ENCODE measurements around the gene CDK16.

The CDK16 gene

GRCh38 chrX:47218280-47218919 is at the start of gene CDK16:
Gene CDK16 (plus strand): TSS chrX:47218681. CDS start chrX:47223558, 4,877 bp downstream.
- DNase-seq = peak; percentile 81

DNA sequence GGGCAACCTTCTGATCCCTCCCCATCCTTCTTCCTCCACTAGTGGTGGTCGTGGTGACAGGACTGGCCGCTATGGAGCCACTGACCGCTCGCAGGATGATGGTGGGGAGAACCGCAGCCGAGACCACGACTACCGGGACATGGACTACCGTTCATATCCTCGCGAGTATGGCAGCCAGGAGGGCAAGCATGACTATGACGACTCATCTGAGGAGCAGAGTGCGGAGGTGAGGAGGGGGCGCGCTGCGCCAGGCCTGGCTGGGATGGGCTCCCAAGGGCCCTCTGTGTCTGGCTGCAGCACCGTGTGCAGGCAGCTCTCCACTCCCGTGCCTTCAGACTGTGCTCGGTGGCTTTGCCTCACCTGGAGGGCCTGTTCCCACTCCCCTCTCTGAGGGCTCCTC is 49.2 kb upstream of the CDK16 start:
- DNase-seq = no peak

GRCh38 chrX:47169726-47170515 is 48.6 kb upstream of the CDK16 start:
- DNase-seq = no peak

DNA sequence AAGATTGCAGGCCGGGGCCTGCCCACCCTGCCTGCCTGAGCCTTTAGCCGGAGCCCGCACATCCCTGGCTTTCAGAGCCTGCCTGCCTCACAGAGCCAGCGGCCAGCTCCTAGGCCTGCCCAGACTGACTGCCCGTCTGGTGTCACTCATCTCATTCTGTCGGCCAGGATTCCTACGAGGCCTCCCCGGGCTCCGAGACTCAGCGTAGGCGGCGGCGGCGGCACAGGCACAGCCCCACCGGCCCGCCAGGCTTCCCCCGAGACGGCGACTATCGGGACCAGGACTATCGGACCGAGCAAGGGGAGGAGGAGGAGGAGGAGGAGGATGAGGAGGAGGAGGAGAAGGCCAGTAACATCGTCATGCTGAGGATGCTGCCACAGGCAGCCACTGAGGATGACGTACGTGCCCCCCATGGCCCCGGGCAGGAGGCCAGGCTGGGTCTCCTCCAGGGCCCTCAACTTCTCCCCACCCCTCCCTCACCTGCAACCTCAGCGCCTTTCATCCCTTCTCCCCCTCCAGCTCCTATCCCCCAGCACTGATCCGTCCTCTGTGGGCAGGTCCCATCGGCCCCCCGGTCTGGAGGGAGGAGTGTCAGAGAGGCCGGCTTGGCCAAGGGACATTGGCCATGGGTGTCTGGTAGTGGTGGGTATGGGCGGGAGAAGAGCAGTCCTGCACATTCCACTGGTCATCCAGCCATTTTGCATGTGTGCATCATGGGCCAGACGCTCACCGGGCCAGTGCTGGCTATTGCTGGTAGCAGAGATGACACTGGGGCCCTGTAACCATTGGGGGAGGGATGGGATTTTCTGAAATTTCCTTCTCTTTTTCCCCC is 47.4 kb upstream of the CDK16 start:
- no peak for DNase-seq

- DNase-seq = no peak
Measured at GRCh38 chrX:47171996-47172395, 46.5 kb upstream of the CDK16 start.

DNA sequence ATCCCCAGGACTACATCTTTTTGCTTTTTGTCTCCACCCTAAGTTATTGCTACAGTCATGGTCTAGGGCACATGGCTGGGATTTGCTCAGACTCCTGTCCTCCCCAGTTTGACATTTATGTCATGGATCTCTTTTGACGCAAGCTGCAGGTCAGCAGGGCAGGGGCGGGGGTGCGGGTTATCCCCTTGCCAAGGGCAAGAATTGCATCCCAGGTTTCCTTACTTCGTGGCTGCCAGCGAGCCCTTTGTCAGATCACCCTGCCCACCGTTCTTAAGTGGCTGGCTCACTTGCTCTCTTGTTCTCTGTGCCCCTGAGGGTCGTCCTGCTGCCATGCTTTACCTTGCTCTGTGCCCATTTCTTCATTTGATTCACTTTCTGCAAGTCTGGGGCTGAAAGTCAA is 45.9 kb upstream of the CDK16 start:
- no peak for DNase-seq

DNA sequence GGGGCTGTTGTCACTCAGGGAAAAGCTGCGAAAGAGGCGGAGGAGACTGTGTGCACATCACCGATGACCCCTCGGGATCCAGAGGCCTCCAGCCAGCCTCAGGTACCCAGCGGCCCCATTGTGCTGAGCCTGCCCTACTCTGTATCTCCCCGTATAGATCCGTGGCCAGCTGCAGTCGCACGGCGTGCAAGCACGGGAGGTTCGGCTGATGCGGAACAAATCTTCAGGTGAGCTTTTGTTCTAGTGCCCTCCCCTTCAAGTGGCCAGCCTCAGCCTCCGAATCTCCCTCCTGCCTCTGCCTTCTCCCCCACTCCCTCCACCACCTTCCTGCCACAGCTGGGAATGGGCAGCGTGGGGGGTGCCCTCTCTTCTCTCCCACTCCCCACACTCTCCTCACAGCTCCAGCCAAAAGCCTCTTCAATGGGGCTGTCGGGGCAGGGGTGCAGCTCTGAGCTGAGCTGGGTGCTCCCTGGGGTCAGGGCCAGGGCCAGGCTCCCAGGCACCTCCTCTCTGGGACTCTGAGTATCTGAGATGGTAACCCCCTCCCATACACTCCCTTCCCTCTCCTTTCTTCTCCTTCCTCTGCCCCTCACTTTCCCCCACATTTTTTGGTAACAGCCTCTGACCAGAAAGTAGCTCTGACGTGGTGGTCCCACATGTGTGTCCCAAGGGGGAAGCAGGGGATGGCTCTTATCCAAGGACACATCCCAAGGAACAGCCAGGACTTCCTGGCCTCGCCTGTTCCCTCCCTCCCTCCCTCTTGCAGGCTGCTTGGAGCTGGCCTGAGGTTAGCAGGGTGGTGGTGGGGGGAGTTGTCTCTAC is 45.3 kb upstream of the CDK16 start:
- no peak for DNase-seq

- no peak for DNase-seq
Measured at GRCh38 chrX:47174376-47174775, 44.1 kb upstream of the CDK16 start.

DNA sequence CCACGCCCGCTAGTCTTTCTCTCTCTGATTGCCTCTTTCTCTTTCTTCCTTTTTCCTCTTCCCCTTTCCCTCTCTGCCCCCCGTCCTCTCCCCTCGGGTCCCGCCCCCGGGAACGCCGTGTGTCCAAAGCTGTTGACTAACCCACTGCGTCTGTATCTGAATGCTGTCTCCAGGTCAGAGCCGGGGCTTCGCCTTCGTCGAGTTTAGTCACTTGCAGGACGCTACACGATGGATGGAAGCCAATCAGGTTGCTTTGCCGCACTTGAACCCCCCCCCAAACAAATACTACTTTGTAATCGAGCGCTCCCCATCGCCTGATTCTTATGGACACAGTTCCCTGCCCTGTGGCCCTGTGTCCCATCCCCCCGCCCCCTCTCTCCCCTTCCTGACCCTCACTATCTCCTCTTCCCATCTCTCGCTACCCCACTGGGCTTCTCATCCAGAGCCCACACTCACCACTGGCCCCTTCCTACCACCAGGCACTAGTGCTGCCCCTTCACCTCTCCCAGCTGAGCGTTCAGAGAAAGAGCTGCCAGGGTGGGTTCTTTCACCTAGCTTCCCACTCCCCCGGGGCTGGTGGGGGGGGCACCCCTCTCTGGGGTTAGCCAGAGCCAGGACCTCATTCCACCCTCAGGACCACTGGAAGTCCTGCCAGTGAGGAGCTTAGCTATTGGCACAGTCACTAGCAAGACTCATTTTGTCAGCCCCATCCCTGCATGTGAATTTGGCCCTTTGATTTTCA is 43.5 kb upstream of the CDK16 start:
- no peak for DNase-seq

- DNase-seq = no peak
Measured at GRCh38 chrX:47175588-47175980, 42.9 kb upstream of the CDK16 start.

DNA sequence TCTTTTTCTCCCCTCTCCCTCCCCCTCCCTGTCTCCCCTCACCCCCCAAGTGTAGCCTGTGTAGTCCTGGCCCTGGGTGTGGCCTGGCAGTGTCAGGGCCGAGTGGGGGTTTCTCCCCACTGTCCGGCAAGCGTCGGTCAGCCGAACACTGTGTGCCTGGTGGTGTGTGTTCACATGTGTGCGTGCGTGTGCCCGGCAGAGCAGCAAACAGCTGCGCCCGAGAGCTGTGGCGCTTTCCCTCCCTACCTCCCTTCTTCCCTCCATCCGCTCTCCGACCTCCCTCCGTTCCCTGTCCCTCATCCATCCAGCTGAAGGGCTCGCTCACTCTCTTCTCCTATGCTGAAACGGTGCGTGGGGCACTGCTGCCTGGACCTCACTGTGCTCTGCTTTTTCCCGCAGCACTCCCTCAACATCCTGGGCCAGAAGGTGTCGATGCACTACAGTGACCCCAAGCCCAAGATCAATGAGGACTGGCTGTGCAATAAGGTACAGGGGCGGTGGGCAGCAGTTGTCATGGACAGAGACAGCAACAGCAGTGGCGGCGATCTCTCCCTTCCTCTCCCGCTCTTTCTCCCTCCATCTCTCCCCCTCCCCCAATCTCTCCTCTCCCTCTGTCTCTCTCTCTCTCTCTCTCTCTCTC is 42.3 kb upstream of the CDK16 start:
- no peak for DNase-seq

GRCh38 chrX:47177079-47177478 is 41.4 kb upstream of the CDK16 start:
- no peak for DNase-seq

GRCh38 chrX:47178337-47178736 is 40.1 kb upstream of the CDK16 start:
- DNase-seq = no peak

DNA sequence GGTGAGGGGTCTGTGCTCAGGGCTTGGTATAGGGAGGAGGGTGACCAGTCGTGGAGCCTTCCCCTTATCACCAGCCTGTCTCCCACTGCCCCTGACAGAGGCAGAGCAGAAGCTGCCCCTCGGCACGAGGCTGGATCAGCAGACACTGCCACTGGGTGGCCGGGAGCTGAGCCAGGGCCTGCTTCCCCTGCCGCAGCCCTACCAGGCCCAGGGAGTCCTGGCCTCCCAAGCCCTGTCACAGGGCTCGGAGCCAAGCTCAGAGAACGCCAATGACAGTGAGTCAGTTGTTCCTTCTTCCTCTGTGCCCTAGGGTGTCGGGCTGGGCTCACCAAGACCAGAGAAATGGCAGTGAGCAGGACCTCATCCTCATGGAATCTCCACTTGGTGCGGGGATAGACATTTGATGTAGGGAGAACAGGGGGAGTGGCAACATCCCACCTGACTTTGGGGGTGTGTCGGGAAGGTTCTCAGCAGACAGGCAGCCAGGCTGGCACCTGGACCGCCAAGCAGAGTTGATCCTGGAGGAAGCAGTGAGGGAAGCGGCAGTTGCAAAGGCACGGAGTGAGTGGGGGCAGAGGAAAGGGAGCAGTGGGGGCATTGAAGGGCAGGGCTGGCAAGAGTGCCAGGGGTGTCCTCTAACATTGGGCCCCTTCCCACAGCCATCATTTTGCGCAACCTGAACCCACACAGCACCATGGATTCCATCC is 39.1 kb upstream of the CDK16 start:
- no peak for DNase-seq

GRCh38 chrX:47179928-47180255 is 38.6 kb upstream of the CDK16 start:
- DNase-seq = no peak

GRCh38 chrX:47180346-47180745 is 38.1 kb upstream of the CDK16 start:
- no peak for DNase-seq

DNA sequence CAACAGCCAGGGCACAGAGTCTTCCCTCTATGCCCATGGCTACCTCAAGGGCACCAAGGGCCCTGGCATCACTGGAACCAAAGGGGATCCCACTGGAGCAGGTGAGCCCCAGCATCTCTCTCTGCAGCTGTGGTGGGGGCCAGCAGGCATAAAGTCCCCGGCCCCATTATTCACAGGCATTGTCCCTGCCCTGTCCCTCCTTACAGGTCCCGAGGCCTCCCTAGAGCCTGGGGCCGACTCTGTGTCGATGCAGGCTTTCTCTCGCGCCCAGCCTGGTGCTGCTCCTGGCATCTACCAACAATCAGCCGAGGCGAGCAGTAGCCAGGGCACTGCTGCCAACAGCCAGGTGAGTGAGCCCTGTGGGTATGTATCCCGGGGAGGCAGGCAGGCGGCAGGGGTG is 37.2 kb upstream of the CDK16 start:
- no peak for DNase-seq

DNA sequence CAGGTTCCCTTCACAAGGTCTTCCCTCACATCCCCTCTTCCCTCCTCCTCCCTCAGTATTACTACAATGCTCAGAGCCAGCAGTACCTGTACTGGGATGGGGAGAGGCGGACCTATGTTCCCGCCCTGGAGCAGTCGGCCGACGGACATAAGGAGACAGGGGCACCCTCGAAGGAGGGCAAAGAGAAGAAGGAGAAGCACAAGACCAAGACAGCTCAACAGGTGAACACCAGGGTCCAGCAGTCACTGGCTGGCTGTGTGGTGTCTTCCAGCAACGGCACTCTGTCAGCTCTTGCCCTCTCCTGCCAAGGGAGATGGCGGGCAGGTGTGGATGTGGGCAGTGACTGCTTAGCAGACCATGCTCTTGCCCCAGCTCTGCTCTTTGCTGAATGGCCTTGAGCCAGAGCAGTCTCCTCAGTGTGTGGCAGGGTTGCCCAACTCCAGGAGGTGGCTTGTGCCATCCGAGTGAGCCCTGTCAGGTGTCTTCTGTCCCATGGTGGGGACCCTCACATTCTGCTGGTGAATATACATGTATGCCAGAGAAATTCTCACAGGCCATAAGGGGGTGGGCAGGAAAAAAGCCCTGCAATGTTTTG is 36.3 kb upstream of the CDK16 start:
- no peak for DNase-seq

DNA sequence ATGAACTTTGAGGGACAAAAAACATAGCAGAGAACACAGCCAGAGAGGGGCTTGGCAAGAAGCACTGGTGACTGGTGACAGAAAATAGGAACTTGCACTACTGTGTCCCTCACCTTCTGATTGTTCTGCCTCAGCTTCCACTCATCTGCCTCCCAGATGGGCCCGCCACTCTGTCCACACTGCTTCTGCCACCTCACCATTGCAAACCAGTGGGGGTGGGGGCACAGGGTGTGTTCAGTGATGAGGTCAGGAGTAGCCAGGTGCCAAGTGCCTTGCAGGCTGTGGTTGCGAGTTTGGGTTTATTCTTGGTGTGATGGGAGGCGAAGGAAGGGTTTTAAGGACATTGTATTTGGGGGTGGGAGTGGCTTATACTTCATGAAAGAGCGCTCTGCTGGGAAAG is 34.0 kb upstream of the CDK16 start:
- no peak for DNase-seq

GRCh38 chrX:47185241-47185640 is 33.2 kb upstream of the CDK16 start:
- no peak for DNase-seq
